Measurements from ENCODE around the gene TCF25. TPM values are rescaled to one million over a fixed set of nuclear protein-coding genes. Genes with fewer than 3 reads are reported as not detected.
"Not testable (repeated sequence)": the region's sequence is repeated elsewhere in the genome, so short reads cannot be mapped to it uniquely, and the experiment has no call there.

The TCF25 gene
- total RNA-seq, 1 experiment from 2014 or later, result 153 TPM

GRCh38 chr16:89873972-89874689 is 739 bp downstream of the TCF25 start:
- DNase-seq (ENCODE audit: low spot score), result peak; percentile 80

- not testable (repeated sequence) for DNase-seq (ENCODE audit: low spot score)
Measured at GRCh38 chr16:89879123-89879522, 5.7 kb downstream of the TCF25 start.

- no peak for DNase-seq (ENCODE audit: low spot score)
Measured at GRCh38 chr16:89880477-89881367, 7.3 kb downstream of the TCF25 start.

- DNase-seq (ENCODE audit: low spot score), result no peak
Measured at GRCh38 chr16:89881368-89881730, 8.0 kb downstream of the TCF25 start.

GRCh38 chr16:89883346-89884040 is 10.1 kb downstream of the TCF25 start:
- DNase-seq (ENCODE audit: low spot score), result no peak

GRCh38 chr16:89884041-89884421 is 10.6 kb downstream of the TCF25 start:
- no peak for DNase-seq (ENCODE audit: low spot score)

- DNase-seq (ENCODE audit: low spot score), result no peak
Measured at GRCh38 chr16:89887243-89887642, 13.9 kb downstream of the TCF25 start.

GRCh38 chr16:89890200-89890599 is 16.8 kb downstream of the TCF25 start:
- DNase-seq (ENCODE audit: low spot score), result no peak

- DNase-seq (ENCODE audit: low spot score), result no peak
Measured at GRCh38 chr16:89890886-89891657, 17.7 kb downstream of the TCF25 start.

- no peak for DNase-seq (ENCODE audit: low spot score)
Measured at GRCh38 chr16:89892055-89892630, 18.8 kb downstream of the TCF25 start.

- DNase-seq (ENCODE audit: low spot score), result no peak
Measured at GRCh38 chr16:89892635-89893034, 19.2 kb downstream of the TCF25 start.

GRCh38 chr16:89893642-89894548 is 20.5 kb downstream of the TCF25 start:
- DNase-seq (ENCODE audit: low spot score), result no peak

GRCh38 chr16:89895482-89896250 is 22.3 kb downstream of the TCF25 start:
- DNase-seq (ENCODE audit: low spot score), result no peak

- no peak for DNase-seq (ENCODE audit: low spot score)
Measured at GRCh38 chr16:89897204-89897603, 23.8 kb downstream of the TCF25 start.

- DNase-seq (ENCODE audit: low spot score), result no peak
Measured at GRCh38 chr16:89898201-89898967, 25.0 kb downstream of the TCF25 start.

GRCh38 chr16:89899879-89900481 is 26.6 kb downstream of the TCF25 start:
- DNase-seq (ENCODE audit: low spot score), result peak; percentile 46

- no peak for DNase-seq (ENCODE audit: low spot score)
Measured at GRCh38 chr16:89900885-89901284, 27.5 kb downstream of the TCF25 start.

GRCh38 chr16:89902980-89903379 is 29.6 kb downstream of the TCF25 start:
- DNase-seq (ENCODE audit: low spot score), result no peak

Data from A172 (cell line).